ENCODE measurements around the gene ZC3HAV1L.
"Not testable (repeated sequence)": the region's sequence is repeated elsewhere in the genome, so short reads cannot be mapped to it uniquely, and the experiment has no call there.

DNA sequence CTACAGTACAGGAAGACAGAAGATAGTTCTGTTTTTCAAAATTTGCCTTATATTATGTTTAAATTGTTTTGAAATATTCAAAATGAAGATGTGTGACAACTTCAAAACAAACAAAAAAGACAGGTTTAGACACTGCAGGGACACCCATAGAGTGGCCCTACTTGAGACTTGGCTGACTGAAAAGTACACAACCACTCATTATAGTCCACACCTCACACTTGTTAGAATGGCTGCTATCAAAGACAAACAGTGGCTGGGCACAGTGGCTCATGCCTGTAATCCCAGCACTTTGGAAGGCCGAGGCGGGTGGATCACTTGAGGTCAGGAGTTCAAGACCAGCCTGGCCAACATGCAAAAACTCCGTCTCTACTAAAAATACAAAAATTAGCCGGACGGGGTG lies 41.9 kb upstream of the ZC3HAV1L start:
- TF ChIP-seq, protein P1, sequence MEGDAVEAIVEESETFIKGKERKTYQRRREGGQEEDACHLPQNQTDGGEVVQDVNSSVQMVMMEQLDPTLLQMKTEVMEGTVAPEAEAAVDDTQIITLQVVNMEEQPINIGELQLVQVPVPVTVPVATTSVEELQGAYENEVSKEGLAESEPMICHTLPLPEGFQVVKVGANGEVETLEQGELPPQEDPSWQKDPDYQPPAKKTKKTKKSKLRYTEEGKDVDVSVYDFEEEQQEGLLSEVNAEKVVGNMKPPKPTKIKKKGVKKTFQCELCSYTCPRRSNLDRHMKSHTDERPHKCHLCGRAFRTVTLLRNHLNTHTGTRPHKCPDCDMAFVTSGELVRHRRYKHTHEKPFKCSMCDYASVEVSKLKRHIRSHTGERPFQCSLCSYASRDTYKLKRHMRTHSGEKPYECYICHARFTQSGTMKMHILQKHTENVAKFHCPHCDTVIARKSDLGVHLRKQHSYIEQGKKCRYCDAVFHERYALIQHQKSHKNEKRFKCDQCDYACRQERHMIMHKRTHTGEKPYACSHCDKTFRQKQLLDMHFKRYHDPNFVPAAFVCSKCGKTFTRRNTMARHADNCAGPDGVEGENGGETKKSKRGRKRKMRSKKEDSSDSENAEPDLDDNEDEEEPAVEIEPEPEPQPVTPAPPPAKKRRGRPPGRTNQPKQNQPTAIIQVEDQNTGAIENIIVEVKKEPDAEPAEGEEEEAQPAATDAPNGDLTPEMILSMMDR (IDR thresholded peaks at IDR 0.05), result not testable (repeated sequence)
- TF ChIP-seq POLR2A, EP300 (IDR thresholded peaks at IDR 0.05): not testable (repeated sequence)
